ENCODE results near the gene SLC52A1. TPM values are rescaled to one million over a fixed set of nuclear protein-coding genes. Genes with fewer than 3 reads are reported as not detected.

SLC52A1 gene
- total and polyA plus RNA-seq, 2 of the 13 experiments (the other 11 are each of a cell fraction or from before 2014, with no cell fraction given), result 0.03 to 0.13 TPM

- TF ChIP-seq CEBPB (IDR thresholded peaks at IDR 0.05; ENCODE audit: borderline replicate concordance, low read depth, low read length) (no peak), TEAD2 (CRISPR knock-in tag; IDR thresholded peaks at IDR 0.05) (no peak), ZSCAN5A (CRISPR knock-in tag; IDR thresholded peaks at IDR 0.05; ENCODE audit: borderline replicate concordance) (no peak), NR2C2 (CRISPR knock-in tag; IDR thresholded peaks at IDR 0.05; ENCODE audit: borderline replicate concordance) (0 out of 2 replicates have a peak, but pooled peaks have one; percentile 45), KLF11 (CRISPR knock-in tag; IDR thresholded peaks at IDR 0.05) (no peak), KDM4B (CRISPR knock-in tag; IDR thresholded peaks at IDR 0.05) (peak; percentile 26; the same call in 1 of the 2 replicates), ZNF138 (CRISPR knock-in tag; IDR thresholded peaks at IDR 0.05; ENCODE audit: low read depth) (no peak), HNRNPLL (IDR thresholded peaks at IDR 0.05; ENCODE audit: low read depth, low read length, poor library complexity, severe bottlenecking) (no peak), TFDP1 (CRISPR knock-in tag; IDR thresholded peaks at IDR 0.05; ENCODE audit: borderline replicate concordance) (peak; percentile 56; the same call in 1 of the 2 replicates), ZNF720 (CRISPR knock-in tag; IDR thresholded peaks at IDR 0.05) (no peak), KDM6A (CRISPR knock-in tag; IDR thresholded peaks at IDR 0.05; ENCODE audit: low read depth) (no peak), ZNF253 (CRISPR knock-in tag; IDR thresholded peaks at IDR 0.05; ENCODE audit: borderline replicate concordance) (no peak), MLXIP (CRISPR knock-in tag; IDR thresholded peaks at IDR 0.05; ENCODE audit: borderline replicate concordance) (no peak), PHB2 (IDR thresholded peaks at IDR 0.05; ENCODE audit: partially characterized antibody) (no peak), NPAS2 (CRISPR knock-in tag; IDR thresholded peaks at IDR 0.05; ENCODE audit: borderline replicate concordance) (no peak), LRRFIP1 (CRISPR knock-in tag; conservative IDR thresholded peaks at IDR 0.05) (no peak), GMEB2 (CRISPR knock-in tag; IDR thresholded peaks at IDR 0.05; ENCODE audit: low read depth) (no peak), TRIM24 (CRISPR knock-in tag; IDR thresholded peaks at IDR 0.05) (no peak), NR2F1 (CRISPR knock-in tag; IDR thresholded peaks at IDR 0.05) (no peak), GATAD2A (CRISPR knock-in tag; IDR thresholded peaks at IDR 0.05) (0 out of 2 replicates have a peak, but pooled peaks have one; percentile 13)
Observed at GRCh38 chr17:4997302-4998026, 37.8 kb downstream of the SLC52A1 start, which contains the start of the genes INCA1 and KIF1C (continued).

Measured in HepG2 (cell line).